NB4 (cell line): Measurements from ENCODE around the gene TFDP3.
A peak's percentile ranks its signal among the peaks of the same experiment; 100 is the strongest.

Experiments
- DNase-seq: peaks from one replicate; pipeline ENCODE4 v3.0.0; 2010; ENCODE audit warnings: low read depth
- H3K4me3 ChIP-seq: one replicate; pipeline ENCODE4 v1.5.1; 2011; ENCODE audit warnings: mild to moderate bottlenecking, low read depth, low read length, moderate library complexity
- CTCF ChIP-seq: IDR thresholded peaks from one replicate; pipeline ENCODE4 v1.5.1; 2012; ENCODE audit warnings: low read depth, low read length
- MAX ChIP-seq: IDR thresholded peaks from 2 replicates; pipeline ENCODE4 v1.6.1; 2011; ENCODE audit warnings: low read depth, low read length
- MYC ChIP-seq: IDR thresholded peaks from 2 replicates; pipeline ENCODE4 v1.6.1; 2011; ENCODE audit warnings: low read depth, low read length
- POLR2A ChIP-seq: IDR thresholded peaks from 2 replicates; pipeline ENCODE4 v1.6.1; 2011; ENCODE audit warnings: mild to moderate bottlenecking; ENCODE audit not compliant: insufficient read length; ENCODE audit errors: extremely low read depth

The TFDP3 gene

GRCh38 chrX:133235830-133236229 lies 17.7 kb upstream of the TFDP3 start:
- no peak for TF ChIP-seq CTCF
- TF ChIP-seq POLR2A: no peak
- no peak for TF ChIP-seq MAX
- no peak for TF ChIP-seq MYC

GRCh38 chrX:133232331-133232730 lies 14.2 kb upstream of the TFDP3 start:
- TF ChIP-seq POLR2A: no peak
- no peak for TF ChIP-seq MYC
- no peak for TF ChIP-seq MAX
- DNase-seq: no peak
- H3K4me3 ChIP-seq: no peak overlapping the region

More at GRCh38 chrX:133235830-133236229, 17.7 kb upstream of the TFDP3 start:
- H3K4me3 ChIP-seq: no peak overlapping the region
- DNase-seq: no peak

- no peak for DNase-seq
- H3K4me3 ChIP-seq: no peak overlapping the region
- TF ChIP-seq POLR2A (no peak), MAX (no peak), CTCF (no peak), MYC (no peak)
Measured at GRCh38 chrX:133229361-133229760, 11.2 kb upstream of the TFDP3 start.

- peak; percentile 11 for DNase-seq
- no peak overlapping the region for H3K4me3 ChIP-seq
- peak; percentile 14 for TF ChIP-seq CTCF
- no peak for TF ChIP-seq MYC
Measured at GRCh38 chrX:133215747-133216146, 2.4 kb downstream of the TFDP3 start.

GRCh38 chrX:133215017-133215416 lies 3.1 kb downstream of the TFDP3 start:
- no peak for DNase-seq
- TF ChIP-seq POLR2A (no peak), MYC (no peak), MAX (no peak), CTCF (no peak)
- H3K4me3 ChIP-seq: no peak overlapping the region

GRCh38 chrX:133214301-133214700 lies 3.9 kb downstream of the TFDP3 start:
- DNase-seq: no peak
- no peak for TF ChIP-seq MYC
- H3K4me3 ChIP-seq: no peak overlapping the region

- no peak for DNase-seq
- TF ChIP-seq POLR2A (no peak), CTCF (no peak), MYC (no peak), MAX (no peak)
- H3K4me3 ChIP-seq: no peak overlapping the region
Measured at GRCh38 chrX:133213117-133213516, 5.0 kb downstream of the TFDP3 start.
